ENCODE measurements around the gene ZNFX1. TPM values are rescaled to one million over a fixed set of nuclear protein-coding genes. Genes with fewer than 3 reads are reported as not detected.

The ZNFX1 gene
- total and polyA plus RNA-seq, 9 of the 15 experiments (the other 6 are each of a cell fraction or from before 2014, with no cell fraction given), result 3.8 to 13.8 (median 10.3) TPM

GRCh38 chr20:49318091-49318429 lies 40.2 kb upstream of the ZNFX1 start:
- POLR2A ChIA-PET, result interaction anchor here (0.7 to 1.2 kb wide), 2 partner anchors 27 to 377 kb away, joined by 3 to 4 read pairs; no protein-coding TSS in a partner anchor
- FAIRE-seq (no peak), ATAC-seq (no peak), DNase-seq (ENCODE audit: extremely low read depth in 1 of 4, low spot score in 3 of 4) (no peak)
- Histone ChIP-seq H3K79me2 (ENCODE audit: control insufficient read depth, insufficient read depth, low read length) (no peaks in the 10 kb centered on the region), H3K9ac (ENCODE audit: insufficient read depth in 1 of 2, low read depth in 2 of 2, low read length in 2 of 2) (no peak overlapping the region), H2AFZ (ENCODE audit: low read depth, low read length) (no peak overlapping the region), H3K4me1 (replicated peaks in 1 of 2; ENCODE audit: control insufficient read depth in 2 of 2, insufficient read depth in 2 of 2, low read length in 2 of 2) (peaks cover 11 to 18% of the 10 kb centered on the region in 2 experiments; a peak in 4 of 5 replicates), H3K36me3 (ENCODE audit: control insufficient read depth, insufficient read depth, low read length) (no peaks in the 10 kb centered on the region), H3K9me1 (ENCODE audit: control insufficient read depth, insufficient read depth, low read length) (no peaks in the 10 kb centered on the region), H3K27me3 (ENCODE audit: control insufficient read depth in 2 of 2, insufficient read depth in 2 of 2, low read length in 2 of 2) (peaks cover 21 to 22% of the 10 kb centered on the region in 2 experiments), H3K4me2 (ENCODE audit: insufficient read depth, low read length) (no peak overlapping the region), H3K9me3 (replicated peaks; ENCODE audit: control insufficient read depth, insufficient read depth, low read depth, low read length) (no peaks in the 10 kb centered on the region), H3K27ac (ENCODE audit: extremely low read depth, low read depth, low read length) (no peak overlapping the region), H4K20me1 (replicated peaks; ENCODE audit: control insufficient read depth, insufficient read depth, low read length) (no peaks in the 10 kb centered on the region; the same call in 1 of the 2 replicates), H3K4me3 (no peak overlapping the region)
- in situ Hi-C loops (cut with MboI) (no loop called here), intact Hi-C loops (cut with micrococcal nuclease) (no loop called here)
- no TSS peak for BruUV-seq (replicated peaks)
- CTCF ChIA-PET (ENCODE audit: low intra/inter-chr PET ratio), result no interaction called here
- TF ChIP-seq SNAPC5 (CRISPR knock-in tag; IDR thresholded peaks at IDR 0.05), result no peak
- no peak for TF ChIP-seq ADNP (tag; IDR thresholded peaks at IDR 0.05)
- no peak for TF ChIP-seq HMGXB4 (CRISPR knock-in tag; IDR thresholded peaks at IDR 0.05)
- no peak for TF ChIP-seq FOXJ2 (tag; IDR thresholded peaks at IDR 0.05)
- TF ChIP-seq CC2D1A (IDR thresholded peaks at IDR 0.05), result no peak
- TF ChIP-seq CCNT2 (IDR thresholded peaks at IDR 0.05; ENCODE audit: borderline replicate concordance, extremely low read depth, insufficient read length, low read depth, low read length), result no peak
- no peak for TF ChIP-seq GTF2A2 (tag; IDR thresholded peaks at IDR 0.05)
- WGBS (ENCODE audit: insufficient coverage, low coverage, missing lambda C conversion rate), result 30% methylated on average over 16 of the region's 23 CpGs
